Endometrium (tissue), 2 donors: ENCODE data around the gene JPH3.
"Not testable (repeated sequence)": the region's sequence is repeated elsewhere in the genome, so short reads cannot be mapped to it uniquely, and the experiment has no call there.

Experiments used
- FAIRE-seq: peaks from 2 replicates; lab custom pipeline; 2012; peaks lifted over from hg19 to GRCh38; lab: Jason Lieb, UNC
- donor health status: control.
- donor health status: control.

The JPH3 gene

DNA sequence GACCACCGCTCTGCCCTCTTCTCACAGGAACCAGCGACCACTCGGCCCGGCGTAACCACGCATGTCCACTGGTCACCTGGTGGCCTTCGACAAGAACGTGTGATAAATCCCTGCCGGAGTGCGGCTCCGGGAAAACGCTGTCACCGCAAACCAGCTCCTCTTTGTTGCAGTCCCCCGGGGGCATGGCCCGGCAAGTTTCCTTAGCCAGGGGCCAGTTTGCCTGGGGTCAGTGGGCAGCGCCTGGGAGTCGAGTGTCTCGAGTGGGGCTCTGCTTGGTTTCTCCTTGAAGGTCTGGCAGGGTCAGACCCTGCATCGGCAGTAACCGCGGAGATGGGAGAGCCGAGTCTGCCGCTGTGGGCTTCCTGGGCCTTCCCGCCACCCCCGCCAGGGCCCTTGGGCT, 52.5 kb downstream of the JPH3 start:
- FAIRE-seq: no peak

DNA sequence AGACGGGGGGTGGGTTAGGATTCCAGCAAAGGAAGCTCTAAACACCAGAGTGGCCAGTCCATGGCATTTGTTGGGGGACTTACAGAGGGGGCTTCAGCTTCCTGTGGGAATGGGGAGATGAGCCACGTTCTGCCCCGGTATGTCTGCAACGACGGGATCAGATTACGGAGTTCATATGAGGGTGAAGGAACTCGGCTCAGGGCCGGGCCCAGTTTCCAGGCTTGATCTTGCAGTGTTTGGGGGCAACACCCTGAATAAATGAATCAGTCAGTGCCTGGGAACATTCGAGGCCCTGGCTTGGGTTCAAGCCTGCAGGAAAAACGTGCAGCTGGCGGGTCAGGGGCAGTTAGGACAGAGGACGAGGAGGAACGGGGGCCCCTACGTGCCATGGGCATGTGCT, 54.0 kb downstream of the JPH3 start:
- no peak for FAIRE-seq

DNA sequence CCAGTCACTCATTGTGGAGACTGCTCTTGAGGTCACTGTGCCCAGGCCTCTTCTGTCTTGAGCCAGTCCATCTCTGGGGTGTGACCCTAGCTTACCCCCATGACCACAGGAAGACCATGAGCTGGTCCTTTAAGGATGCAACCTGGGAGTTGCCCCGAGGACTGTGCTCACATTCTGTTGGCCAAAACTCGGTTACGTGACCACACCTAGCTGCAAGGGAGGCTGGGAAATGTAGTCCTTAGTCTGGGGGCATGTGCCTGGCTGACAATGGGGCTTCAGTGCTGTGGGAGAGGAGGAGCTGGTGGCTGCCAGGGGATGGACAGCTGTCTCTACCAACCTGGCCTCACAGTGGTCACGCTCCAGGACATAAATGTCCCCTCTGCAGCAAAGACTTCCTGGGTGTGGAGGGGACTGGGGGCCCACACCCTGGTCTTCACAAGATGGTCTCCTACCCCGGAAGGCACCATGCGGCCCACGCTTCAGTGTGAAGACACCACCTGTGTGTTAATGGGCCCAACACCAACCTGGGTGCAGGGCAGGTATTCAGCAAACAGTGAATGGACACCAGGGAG, 55.4 kb downstream of the JPH3 start:
- no peak for FAIRE-seq

DNA sequence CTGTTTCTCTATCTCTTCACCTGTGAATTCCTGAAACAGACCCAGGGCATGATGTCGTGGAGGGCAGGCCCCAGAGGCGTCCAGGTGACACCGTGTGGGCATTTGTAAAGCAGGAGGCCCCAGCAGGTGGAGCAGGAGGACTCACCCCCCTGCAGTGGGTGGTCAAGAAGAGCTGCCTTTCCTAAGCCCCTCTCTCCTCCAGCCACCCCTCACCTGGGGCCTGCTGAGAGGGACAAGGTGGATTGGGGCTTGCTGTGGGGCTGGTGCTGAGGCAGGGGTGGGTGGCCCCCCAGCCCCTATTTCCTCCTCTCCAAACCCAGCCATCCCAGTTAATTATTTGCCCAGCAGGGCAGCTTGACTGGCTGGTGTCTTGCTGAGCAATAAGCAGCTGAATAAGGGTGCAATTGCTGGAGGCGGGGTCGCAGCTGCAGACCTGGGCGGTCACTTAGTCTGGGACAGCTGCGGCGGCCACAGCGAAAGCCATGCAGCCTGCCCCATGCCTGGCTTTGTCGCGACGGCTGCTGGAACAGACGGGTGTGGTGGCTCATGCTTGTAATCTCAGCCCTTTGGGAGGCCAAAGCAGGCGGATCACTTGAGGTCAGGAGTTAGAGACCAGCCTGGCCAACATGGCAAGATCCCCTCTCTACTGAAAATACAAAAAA, 56.4 kb downstream of the JPH3 start:
- FAIRE-seq: no peak

DNA sequence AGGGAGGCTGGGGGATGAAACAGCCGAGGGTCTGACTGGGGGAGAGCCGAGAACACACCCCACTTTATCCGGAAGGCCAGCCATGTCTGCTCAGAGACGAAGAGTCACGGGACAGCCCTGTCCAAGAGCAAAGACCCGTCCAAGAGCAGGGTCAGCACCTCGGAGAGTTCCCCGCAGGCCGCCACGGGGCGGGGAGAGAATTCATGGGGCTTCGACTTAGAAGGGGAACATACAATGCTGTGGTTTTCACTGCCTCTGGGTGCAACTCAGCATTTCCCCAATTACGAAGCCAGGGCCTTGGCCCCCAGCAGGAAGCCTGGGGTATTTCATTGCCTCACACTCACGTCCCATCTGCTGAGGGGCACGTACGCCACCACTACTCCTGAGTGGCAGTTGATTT, 59.3 kb downstream of the JPH3 start:
- FAIRE-seq: no peak

DNA sequence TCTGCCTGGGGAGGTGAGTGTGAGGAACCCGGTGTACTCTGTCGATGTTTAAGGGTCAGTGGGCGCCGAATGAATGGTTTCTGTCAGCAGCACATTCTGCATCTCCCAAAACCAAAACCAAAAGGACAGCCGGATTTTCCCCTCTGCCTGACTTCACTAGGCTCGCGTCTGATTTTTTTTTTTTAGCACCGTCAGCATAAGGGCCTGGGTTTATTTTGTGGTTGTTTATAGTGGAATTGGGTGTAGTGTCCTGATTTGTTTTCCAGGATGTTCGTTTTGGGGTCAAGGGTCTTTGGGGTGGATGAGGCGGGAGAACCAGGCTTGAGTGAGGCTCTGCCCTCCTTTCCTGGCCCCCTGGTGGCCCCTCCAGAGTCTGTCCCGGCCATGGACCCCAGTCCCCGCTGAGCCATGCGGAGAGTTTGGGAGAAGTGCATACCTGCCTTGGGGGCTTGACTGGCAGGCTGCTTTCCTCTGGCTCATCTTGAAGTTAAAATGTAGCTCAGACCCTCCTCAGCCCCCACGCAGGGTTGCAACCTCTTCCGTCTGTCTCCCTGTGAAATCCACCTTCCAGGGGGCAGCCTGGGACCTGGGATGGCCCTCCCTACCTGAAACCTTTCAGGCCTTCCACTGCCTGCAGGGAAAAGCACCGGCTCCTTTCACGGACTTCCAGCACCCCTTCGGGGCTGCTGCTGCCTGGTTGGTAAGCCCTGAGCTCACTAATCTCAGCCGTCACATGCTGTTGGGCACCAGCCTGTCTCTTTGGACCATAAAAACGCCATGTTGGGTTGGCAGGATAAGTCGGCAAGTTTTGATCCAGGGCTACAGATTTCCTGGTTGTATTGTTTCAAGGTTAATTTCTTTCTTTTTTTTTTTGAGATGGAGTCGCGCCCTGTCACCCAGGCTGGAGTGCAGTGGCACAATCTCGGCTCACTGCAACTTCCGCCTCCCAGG, 60.2 kb downstream of the JPH3 start:
- FAIRE-seq: no peak

DNA sequence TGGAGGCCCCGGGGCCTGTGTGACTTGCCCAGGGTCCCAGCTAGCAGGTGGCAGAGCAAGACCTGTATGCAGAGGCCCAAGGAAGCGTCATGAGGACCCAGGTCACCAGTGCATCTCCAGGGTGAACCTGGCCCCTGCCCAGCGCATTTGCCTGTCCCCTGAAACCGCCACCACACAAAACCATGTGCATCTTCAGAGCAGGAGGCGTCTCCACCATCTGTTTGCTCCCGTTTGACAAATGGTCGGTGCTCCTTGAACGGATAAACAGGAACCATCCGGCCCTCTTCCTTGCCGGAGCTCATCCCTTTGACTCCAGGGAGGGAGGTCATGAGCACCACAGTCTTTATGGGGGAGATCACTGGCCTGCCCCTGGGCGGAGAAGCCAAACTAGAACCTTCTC, 62.5 kb downstream of the JPH3 start:
- FAIRE-seq: no peak

DNA sequence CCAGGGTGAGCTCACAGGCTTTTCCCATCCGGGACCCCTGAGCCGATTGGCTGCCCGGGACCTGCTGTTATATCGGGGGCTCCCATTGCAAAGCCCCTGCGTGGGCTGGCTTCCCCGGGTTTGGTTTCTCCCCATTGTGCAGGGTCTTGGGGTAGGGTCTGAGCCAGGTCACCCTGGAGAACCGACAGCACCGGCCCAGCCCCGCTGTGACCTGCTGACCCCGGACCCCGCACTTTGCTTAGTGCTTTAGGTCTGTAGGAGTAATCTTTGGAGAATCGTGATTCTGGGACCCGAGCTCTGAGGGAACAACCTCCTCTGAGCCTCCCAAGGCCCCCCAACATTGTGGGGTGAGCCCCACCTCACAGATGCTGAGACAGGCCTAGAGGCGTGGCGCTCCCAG, 62.9 kb downstream of the JPH3 start:
- no peak for FAIRE-seq

DNA sequence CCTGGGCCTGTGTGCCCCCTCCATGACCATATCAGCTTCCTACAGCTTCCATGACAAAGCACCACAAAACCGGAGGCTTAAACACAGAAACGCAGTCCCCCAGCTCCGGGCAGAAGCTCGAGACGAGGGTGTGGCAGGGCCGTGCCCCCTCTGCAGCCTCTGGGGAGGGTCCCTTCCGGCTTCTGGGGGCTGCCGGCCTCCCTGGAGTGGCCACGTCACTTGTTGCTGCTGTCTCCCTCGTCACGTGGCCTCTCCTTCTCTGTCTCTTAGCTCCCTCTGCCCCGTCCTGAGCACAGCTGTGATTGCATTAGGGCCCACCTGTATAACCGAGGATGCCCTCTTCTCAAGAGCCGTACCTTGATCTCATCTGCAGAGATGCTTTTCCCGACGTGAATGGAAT, 64.6 kb downstream of the JPH3 start:
- no peak for FAIRE-seq

DNA sequence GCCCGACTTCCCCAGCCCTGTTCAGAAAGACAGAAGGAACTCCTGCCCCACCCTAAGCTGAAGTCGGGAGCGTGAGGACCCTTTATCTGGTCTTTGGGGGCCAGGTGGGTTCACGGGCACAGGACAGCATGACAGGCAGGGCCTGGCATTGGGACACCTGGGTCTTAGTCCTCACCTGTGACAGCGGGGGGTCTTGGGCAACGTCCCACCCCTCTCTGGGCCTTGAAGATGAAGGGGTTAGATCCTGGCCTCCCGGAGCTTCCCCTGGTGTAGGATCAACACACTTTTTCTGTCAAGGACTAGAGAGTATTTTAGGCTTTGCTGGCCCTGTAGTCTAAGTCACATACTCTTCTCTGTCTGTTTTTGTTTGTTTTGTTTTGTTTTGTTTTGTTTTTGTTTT, 65.1 kb downstream of the JPH3 start:
- FAIRE-seq: no peak

DNA sequence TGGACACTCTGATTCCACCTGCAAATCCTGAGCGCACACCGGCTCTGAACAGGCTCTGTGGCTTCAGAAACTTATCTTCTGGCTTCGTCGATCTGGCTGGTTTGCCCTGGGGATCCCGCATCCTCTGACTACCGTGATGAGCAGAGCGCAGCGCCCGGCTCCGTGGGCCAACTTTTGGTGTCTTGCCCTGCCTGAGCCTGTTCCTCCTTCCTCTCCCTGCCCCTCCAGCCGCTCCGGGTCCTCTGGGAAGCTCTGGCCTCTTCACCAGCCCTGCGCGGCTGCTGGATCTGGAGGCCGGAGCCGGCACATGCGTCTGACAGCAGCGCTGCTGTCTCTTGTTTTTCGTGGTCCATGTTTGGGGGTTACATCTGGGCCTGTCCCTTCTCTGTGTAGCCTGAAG, 65.6 kb downstream of the JPH3 start:
- no peak for FAIRE-seq

DNA sequence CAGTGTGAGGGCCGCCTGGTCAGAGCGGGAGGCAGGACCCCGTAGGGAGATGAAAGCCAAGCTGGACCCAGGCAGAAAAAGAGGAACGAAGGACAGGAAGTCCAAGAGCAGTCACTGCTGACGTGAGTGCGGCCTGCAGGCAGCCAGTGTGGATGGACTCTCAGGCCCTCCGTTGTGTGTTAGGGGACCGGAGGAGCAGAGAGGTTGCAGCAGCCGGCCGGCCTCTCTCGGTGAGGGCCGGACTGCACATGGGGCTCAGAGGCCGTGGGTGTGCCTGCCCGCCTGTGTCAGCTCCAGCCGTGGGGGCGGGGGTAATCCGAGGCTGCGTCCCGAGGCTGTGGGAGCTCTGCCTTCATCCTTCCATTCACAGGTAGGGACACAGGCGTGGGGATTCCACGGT, 67.4 kb downstream of the JPH3 start:
- FAIRE-seq: no peak

DNA sequence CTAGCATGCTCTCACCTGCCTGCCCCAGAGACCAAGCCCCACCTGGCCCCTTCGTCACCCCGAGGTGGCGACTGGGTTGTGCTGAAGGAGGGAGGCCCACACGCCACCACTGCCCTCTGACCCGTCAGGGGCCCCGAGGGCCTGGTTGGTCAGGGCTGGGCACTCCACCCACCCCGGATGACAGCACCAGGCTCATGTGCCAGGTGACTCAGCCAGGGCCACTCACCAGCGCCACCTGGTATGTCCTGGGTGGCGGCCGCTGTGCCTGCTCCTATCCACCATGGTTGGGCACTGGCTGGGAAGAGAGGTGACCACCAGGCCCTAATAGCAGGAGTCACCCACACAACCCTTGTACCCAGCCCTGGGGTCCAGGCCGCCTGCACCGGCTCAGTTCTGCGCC, 68.9 kb downstream of the JPH3 start:
- FAIRE-seq: no peak

DNA sequence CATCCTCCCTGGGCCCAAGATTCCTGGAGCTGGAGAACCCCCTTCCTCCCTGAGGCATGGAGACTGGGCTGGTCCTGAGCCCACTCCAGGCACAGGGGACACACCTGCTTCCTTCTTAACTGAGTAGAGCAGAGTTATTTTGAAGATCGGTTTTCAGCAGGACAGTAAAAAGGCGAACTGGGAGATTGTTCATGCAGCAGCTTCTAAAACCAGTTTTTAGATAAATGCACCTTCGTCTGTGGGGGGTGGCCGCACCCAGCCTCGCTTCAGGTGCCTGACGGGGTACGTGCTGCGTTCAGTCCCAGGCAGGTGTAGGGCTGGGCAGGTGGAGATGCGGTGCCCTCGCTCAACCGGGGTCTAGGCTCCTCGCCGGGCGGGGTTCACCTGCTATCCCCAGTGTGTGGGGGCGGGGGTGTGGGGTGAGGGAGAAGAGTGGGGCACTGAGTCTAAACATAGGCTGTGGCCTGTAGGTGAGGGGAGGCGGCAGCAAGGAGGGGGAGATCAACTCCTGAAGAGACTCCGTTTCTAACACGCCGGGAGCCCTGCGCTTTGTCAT, 69.5 kb downstream of the JPH3 start:
- FAIRE-seq: no peak

DNA sequence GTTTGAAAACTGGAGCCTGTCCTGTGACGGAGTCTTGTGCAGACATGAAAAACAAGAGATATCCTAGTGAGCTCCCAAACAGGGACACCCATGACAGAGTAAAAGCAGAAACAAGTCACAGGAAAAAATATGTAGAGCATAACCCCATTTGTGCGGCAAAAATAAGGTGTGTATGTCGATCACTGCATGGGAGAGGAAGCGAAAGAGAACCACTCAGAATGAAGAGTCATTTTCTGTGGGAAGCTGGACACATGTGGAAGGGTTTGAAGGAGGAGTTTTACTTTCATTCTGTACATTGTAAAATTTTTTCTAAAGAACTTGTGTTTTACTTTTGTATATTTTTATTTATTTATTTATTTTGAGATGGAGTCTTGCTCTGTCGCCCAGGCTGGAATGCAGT, 72.1 kb downstream of the JPH3 start:
- no peak for FAIRE-seq

DNA sequence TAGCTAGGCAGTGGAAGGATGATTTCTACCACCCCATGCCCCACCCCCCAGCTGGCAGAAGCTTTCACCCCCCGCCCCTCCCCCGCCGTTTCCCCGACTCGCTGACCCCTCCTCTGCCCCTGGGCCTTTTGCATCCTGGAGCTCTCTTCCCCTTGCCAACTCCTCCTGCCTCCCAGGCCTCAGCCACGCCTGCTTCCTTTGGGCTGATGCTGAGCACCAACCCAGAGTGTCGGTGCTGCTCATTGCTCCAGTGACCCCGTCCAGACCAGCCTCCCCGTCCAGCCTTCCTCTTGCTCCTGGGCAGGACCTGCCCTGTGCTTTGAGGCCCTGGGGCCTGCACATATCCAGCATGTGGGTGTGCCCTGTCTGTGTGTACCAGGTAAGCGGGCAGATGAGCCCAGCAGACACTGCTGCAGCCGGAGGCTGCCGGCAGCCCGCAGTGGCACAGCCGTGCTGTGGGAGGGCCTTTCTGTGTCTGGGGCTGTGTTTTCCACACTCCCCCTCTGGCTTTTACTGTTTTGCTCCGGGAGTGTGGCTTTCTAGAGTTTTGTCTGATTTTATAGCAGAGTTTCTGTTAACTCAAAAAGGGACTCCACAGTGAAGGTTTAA, 72.9 kb downstream of the JPH3 start:
- FAIRE-seq: no peak

DNA sequence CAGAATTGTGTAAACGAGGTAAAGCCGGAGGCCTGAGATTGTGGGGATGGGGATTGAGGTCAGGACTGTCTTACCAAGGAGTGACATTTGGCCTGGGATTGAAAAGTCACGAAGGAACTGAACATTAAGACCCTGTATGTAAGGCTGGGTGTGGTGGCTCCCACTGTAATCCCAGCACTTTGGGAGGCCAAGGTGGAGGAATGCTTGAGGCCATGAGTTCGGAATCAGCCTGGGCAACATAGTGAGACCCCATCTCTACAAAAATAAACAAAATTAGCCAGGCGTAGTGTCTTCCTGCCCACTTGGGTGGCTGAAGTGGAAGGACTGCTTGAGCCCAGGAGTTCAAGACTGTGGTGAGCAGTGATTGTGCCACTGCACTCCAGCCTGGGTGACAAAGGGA, 75.5 kb downstream of the JPH3 start:
- no peak for FAIRE-seq

DNA sequence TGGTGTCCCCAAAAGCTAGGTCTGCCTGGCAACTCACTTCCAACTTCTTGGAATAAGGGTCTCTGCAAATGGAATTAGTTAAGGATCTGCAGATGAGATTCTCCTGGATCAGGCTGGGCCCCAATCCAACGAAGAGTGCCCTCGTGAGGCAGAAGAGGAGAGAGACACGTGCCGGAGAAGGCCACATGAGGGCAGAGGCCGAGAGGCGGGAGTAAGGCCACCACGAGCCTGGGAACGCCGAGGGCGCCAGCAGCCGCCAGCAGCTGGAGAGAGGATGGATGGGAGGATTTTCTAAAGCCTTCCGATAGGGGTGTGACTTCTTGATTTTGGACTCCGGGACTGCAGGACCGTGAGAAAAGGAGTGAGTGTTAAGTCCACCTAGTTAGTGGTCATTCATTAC, 76.3 kb downstream of the JPH3 start:
- no peak for FAIRE-seq

DNA sequence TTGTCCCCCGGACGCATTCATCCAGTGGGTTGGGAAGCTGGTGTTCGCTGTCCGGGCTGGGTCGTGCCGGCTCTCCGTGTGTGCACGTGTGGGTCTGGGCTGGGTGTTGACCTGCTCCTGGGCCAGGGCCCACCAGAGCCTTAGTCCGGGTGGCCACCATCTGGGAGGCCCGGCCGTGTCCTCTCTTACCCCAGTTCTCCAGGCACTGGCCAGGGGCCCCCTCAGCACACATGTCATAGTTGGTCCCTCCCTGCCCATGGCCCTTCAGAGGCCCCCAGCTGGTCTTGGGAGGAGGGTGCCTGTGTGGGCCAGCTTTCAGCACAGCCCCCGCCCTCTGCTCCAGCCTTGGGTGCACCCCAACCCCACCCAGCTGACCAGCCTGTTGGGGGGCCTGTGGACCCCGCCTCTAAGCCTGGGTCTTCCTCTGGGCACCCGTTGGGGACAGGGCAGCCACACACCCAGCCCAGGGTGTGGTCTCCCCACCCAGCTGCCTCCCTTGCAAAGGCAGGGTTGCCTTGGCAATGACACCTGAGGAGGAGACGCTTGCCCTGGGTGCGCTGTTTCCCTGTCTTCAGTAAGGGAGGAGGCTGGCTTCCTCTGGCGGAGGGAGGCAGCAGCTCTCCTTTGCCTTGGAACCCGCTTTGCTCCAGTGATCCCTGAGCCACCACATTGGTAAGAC, 77.4 kb downstream of the JPH3 start:
- FAIRE-seq: no peak

DNA sequence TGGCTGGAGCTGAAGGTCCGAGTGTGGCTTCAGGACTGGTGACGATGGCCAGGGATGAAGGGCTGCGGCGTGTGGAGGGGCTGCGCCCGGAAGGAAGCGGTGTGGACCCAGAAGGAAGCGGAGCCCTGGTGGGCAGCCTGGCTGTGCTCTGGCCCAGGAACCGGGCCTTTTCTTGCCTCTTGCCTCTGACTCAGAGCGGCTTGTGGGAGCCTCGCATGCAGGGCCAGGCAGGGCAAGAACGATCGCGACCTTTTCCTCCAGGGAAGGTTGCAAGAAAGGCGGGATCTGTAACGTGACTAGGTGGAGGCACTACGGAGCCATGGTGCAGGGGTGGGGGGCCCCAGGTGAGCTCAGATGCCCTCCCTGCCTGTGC, 78.0 kb downstream of the JPH3 start:
- FAIRE-seq: no peak

DNA sequence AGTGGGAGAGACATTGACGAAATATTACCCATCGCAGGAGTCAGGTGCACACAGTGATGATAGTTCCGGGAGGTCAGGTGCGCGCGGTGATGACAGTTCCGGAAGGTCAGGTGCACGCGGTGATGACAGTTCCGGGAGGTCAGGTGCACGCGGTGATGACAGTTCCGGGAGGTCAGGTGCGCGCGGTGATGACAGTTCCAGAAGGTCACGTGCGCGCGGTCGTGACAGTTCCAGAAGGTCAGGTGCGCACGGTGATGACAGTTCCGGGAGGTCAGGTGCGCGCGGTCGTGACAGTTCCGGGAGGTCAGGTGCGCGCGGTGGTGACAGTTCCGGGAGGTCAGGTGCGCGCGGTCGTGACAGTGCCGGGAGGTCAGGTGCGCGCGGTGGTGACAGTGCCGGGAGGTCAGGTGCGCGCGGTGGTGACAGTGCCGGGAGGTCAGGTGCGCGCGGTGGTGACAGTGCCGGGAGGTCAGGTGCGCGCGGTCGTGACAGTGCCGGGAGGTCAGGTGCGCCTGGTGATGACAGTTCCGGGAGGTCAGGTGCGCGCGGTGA, 78.8 kb downstream of the JPH3 start:
- FAIRE-seq: not testable (repeated sequence)
